ENCODE results near the gene ERCC2. TPM values are rescaled to one million over a fixed set of nuclear protein-coding genes. Genes with fewer than 3 reads are reported as not detected.

The ERCC2 gene
- polyA plus RNA-seq, 1 donor (not counting 4 experiments of a cell fraction or from before 2014, with no cell fraction given), result 27.6 TPM

DNA sequence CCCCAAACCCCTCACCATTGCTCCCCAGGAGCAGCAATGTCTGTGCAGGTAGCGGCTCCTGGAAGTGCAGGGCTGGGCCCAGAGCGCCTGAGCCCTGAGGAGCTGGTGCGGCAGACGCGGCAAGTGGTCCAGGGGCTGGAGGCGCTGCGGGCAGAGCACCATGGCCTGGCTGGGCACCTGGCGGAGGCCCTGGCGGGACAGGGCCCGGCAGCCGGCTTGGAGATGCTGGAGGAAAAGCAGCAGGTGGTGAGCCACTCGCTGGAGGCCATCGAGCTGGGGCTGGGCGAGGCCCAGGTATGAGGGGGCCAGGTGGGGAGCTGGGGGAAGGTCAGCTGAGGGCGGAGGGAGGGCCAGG lies 24.9 kb downstream of the ERCC2 start:
- dilution Hi-C loops (cut with MboI; ENCODE audit: extremely low pct_ligation_motif_present, low sequenced_read_pairs), result no loop called here
- Histone ChIP-seq H3K4me2 (ENCODE audit: control insufficient read depth, extremely low read depth, insufficient read depth, low read depth, low read length) (peak overlapping the region; percentile 49), H3K9me3 (ENCODE audit: control insufficient read depth, low read depth, low read length) (no peaks in the 10 kb centered on the region), H3K36me3 (ENCODE audit: control insufficient read depth in 2 of 2, extremely low read depth in 1 of 2, insufficient read depth in 2 of 2, low read length in 2 of 2) (peaks cover 2 to 16% of the 10 kb centered on the region in 2 experiments), H2AFZ (ENCODE audit: control insufficient read depth, low read length) (no peak overlapping the region), H4K20me1 (ENCODE audit: control insufficient read depth, extremely low read depth, insufficient read depth, low read length) (no peaks in the 10 kb centered on the region), H3K4me3 (ENCODE audit: control insufficient read depth in 2 of 3, extremely low read depth in 1 of 3, insufficient read depth in 2 of 3, low read depth in 1 of 3, low read length in 3 of 3) (no peak overlapping the region), H3K4me1 (ENCODE audit: control insufficient read depth, extremely low read depth, insufficient read depth, low read length) (peaks cover 22% of the 10 kb centered on the region), H3K9me1 (ENCODE audit: control insufficient read depth, extremely low read depth, insufficient read depth, low read length) (no peaks in the 10 kb centered on the region), H3K27me3 (ENCODE audit: control insufficient read depth, extremely low read depth, insufficient read depth, low read length) (no peaks in the 10 kb centered on the region), H3K79me2 (ENCODE audit: control insufficient read depth, insufficient read depth, low read length) (peaks cover 18% of the 10 kb centered on the region), H3K27ac (ENCODE audit: control insufficient read depth, insufficient read depth, low read length) (peak overlapping the region; percentile 2), H3K9ac (ENCODE audit: control insufficient read depth, extremely low read depth, insufficient read depth, low read length) (no peak overlapping the region)
- TF ChIP-seq, protein P1, sequence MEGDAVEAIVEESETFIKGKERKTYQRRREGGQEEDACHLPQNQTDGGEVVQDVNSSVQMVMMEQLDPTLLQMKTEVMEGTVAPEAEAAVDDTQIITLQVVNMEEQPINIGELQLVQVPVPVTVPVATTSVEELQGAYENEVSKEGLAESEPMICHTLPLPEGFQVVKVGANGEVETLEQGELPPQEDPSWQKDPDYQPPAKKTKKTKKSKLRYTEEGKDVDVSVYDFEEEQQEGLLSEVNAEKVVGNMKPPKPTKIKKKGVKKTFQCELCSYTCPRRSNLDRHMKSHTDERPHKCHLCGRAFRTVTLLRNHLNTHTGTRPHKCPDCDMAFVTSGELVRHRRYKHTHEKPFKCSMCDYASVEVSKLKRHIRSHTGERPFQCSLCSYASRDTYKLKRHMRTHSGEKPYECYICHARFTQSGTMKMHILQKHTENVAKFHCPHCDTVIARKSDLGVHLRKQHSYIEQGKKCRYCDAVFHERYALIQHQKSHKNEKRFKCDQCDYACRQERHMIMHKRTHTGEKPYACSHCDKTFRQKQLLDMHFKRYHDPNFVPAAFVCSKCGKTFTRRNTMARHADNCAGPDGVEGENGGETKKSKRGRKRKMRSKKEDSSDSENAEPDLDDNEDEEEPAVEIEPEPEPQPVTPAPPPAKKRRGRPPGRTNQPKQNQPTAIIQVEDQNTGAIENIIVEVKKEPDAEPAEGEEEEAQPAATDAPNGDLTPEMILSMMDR (optimal IDR thresholded peaks at IDR 0.05 in 1 of 3, IDR thresholded peaks at IDR 0.05 in 1 of 3, conservative IDR thresholded peaks at IDR 0.05 in 1 of 3; ENCODE audit: extremely low read depth in 1 of 3, insufficient read depth in 2 of 3, low read length in 3 of 3), result no peak
- TF ChIP-seq EZH2 (IDR thresholded peaks at IDR 0.05; ENCODE audit: low read length), result no peak
- DNase-seq (ENCODE audit: low read depth, low spot score) (no peak), FAIRE-seq (no peak)

- Histone ChIP-seq H3K27ac (ENCODE audit: control insufficient read depth, insufficient read depth, low read length) (peak overlapping the region; percentile 4), H4K20me1 (ENCODE audit: control insufficient read depth, extremely low read depth, insufficient read depth, low read length) (no peaks in the 10 kb centered on the region), H3K4me2 (ENCODE audit: control insufficient read depth, extremely low read depth, insufficient read depth, low read depth, low read length) (peak overlapping the region; percentile 49), H3K9me1 (ENCODE audit: control insufficient read depth, extremely low read depth, insufficient read depth, low read length) (no peaks in the 10 kb centered on the region), H3K9ac (ENCODE audit: control insufficient read depth, extremely low read depth, insufficient read depth, low read length) (peak overlapping the region; percentile 17), H2AFZ (ENCODE audit: control insufficient read depth, low read length) (no peak overlapping the region), H3K4me1 (ENCODE audit: control insufficient read depth, extremely low read depth, insufficient read depth, low read length) (peaks cover 22% of the 10 kb centered on the region), H3K79me2 (ENCODE audit: control insufficient read depth, insufficient read depth, low read length) (peaks cover 18% of the 10 kb centered on the region), H3K27me3 (ENCODE audit: control insufficient read depth, extremely low read depth, insufficient read depth, low read length) (no peaks in the 10 kb centered on the region), H3K4me3 (ENCODE audit: control insufficient read depth in 2 of 3, extremely low read depth in 1 of 3, insufficient read depth in 2 of 3, low read depth in 1 of 3, low read length in 3 of 3) (peak overlapping the region in 2 of 3 experiments; percentile 2 to 6), H3K36me3 (ENCODE audit: control insufficient read depth in 2 of 2, extremely low read depth in 1 of 2, insufficient read depth in 2 of 2, low read length in 2 of 2) (peaks cover 0 to 13% of the 10 kb centered on the region in 2 experiments), H3K9me3 (ENCODE audit: control insufficient read depth, low read depth, low read length) (no peaks in the 10 kb centered on the region)
- no peak for DNase-seq (ENCODE audit: low read depth, low spot score)
- TF ChIP-seq EZH2 (IDR thresholded peaks at IDR 0.05; ENCODE audit: low read length), result no peak
- dilution Hi-C loops (cut with MboI; ENCODE audit: extremely low pct_ligation_motif_present, low sequenced_read_pairs), result no loop called here
- peak; percentile 79 for FAIRE-seq
Measured at GRCh38 chr19:45344621-45345505, 25.5 kb downstream of the ERCC2 start.

All from keratinocyte (primary cell).